ENCODE results near the gene POU3F4. TPM values are rescaled to one million over a fixed set of nuclear protein-coding genes. Genes with fewer than 3 reads are reported as not detected.

POU3F4 gene
- total RNA-seq, 6 experiments from 2014 or later = not detected

- no peak for DNase-seq
- Mint-ChIP-seq H3K9me3 (no peaks in the 10 kb centered on the region; the same call in 1 of the 2 replicates), H3K27ac (no peak overlapping the region), H3K4me3 (no peak overlapping the region), H3K36me3 (ENCODE audit: low read depth) (no peaks in the 10 kb centered on the region), H3K27me3 (ENCODE audit: insufficient read depth) (peaks cover 4% of the 10 kb centered on the region), H3K4me1 (ENCODE audit: low read depth) (0 out of 2 replicates have a peak, but pooled peaks cover 5% of the 10 kb centered on the region)
- no peak for TF ChIP-seq CTCF (IDR thresholded peaks at IDR 0.05)
Measured at GRCh38 chrX:83512111-83512510, 4.0 kb downstream of the POU3F4 start.

- no peaks in the 10 kb centered on the region; the same call in 1 of the 2 replicates for H3K9me3 Mint-ChIP-seq
- H3K4me3 Mint-ChIP-seq = no peak overlapping the region
- no peak for DNase-seq
- H3K27ac Mint-ChIP-seq = no peak overlapping the region
- no peaks in the 10 kb centered on the region; the same call in 1 of the 2 replicates for H3K27me3 Mint-ChIP-seq (ENCODE audit: insufficient read depth)
- TF ChIP-seq CTCF (IDR thresholded peaks at IDR 0.05) = no peak
- 0 out of 2 replicates have a peak, but pooled peaks cover 5% of the 10 kb centered on the region for H3K4me1 Mint-ChIP-seq (ENCODE audit: low read depth)
- H3K36me3 Mint-ChIP-seq (ENCODE audit: low read depth) = no peaks in the 10 kb centered on the region
Measured at GRCh38 chrX:83516597-83516996, 8.5 kb downstream of the POU3F4 start.

GRCh38 chrX:83521905-83522304 is 13.8 kb downstream of the POU3F4 start:
- TF ChIP-seq CTCF (IDR thresholded peaks at IDR 0.05) = no peak
- Mint-ChIP-seq H3K27me3 (ENCODE audit: insufficient read depth) (no peaks in the 10 kb centered on the region), H3K27ac (no peak overlapping the region), H3K36me3 (ENCODE audit: low read depth) (no peaks in the 10 kb centered on the region), H3K9me3 (no peaks in the 10 kb centered on the region), H3K4me3 (no peak overlapping the region), H3K4me1 (ENCODE audit: low read depth) (no peaks in the 10 kb centered on the region)
- no peak for DNase-seq

GRCh38 chrX:83529950-83530349 is 21.9 kb downstream of the POU3F4 start:
- no peaks in the 10 kb centered on the region for H3K9me3 Mint-ChIP-seq
- TF ChIP-seq CTCF (IDR thresholded peaks at IDR 0.05) = no peak
- H3K27ac Mint-ChIP-seq = no peak overlapping the region
- no peaks in the 10 kb centered on the region for H3K4me1 Mint-ChIP-seq (ENCODE audit: low read depth)
- H3K27me3 Mint-ChIP-seq (ENCODE audit: insufficient read depth) = no peaks in the 10 kb centered on the region
- no peaks in the 10 kb centered on the region for H3K36me3 Mint-ChIP-seq (ENCODE audit: low read depth)
- DNase-seq = no peak
- no peak overlapping the region for H3K4me3 Mint-ChIP-seq

GRCh38 chrX:83535417-83536196 is 27.5 kb downstream of the POU3F4 start:
- H3K27ac Mint-ChIP-seq = no peak overlapping the region
- H3K9me3 Mint-ChIP-seq = no peaks in the 10 kb centered on the region
- H3K36me3 Mint-ChIP-seq (ENCODE audit: low read depth) = no peaks in the 10 kb centered on the region
- no peak for DNase-seq
- H3K4me3 Mint-ChIP-seq = no peak overlapping the region
- H3K27me3 Mint-ChIP-seq (ENCODE audit: insufficient read depth) = no peaks in the 10 kb centered on the region
- TF ChIP-seq CTCF (IDR thresholded peaks at IDR 0.05) = no peak
- H3K4me1 Mint-ChIP-seq (ENCODE audit: low read depth) = no peaks in the 10 kb centered on the region

All from HFFc6 (cell line).